HUES48 (cell line): Measurements from ENCODE around the gene GPC6.

Experiments
- H3K27ac ChIP-seq: one replicate; pipeline ENCODE4 v1.7.0; 2013; ENCODE audit warnings: low read depth, low read length, inconsistent platforms
- H3K27me3 ChIP-seq: 2 replicates; pipeline ENCODE4 v1.6.1; 2013; ENCODE audit warnings: mild to moderate bottlenecking, low read length; ENCODE audit not compliant: control insufficient read depth, insufficient read depth
- H3K36me3 ChIP-seq: 2 replicates; pipeline ENCODE4 v1.6.1; 2013; ENCODE audit warnings: low read length; ENCODE audit not compliant: control insufficient read depth, insufficient read depth
- H3K4me1 ChIP-seq: 2 replicates; pipeline ENCODE4 v1.6.1; 2013; ENCODE audit warnings: mild to moderate bottlenecking, low read length; ENCODE audit not compliant: control insufficient read depth, insufficient read depth
- H3K4me3 ChIP-seq: 2 replicates; pipeline ENCODE4 v1.5.1; 2013; ENCODE audit warnings: mild to moderate bottlenecking, low read depth, low read length
- H3K9ac ChIP-seq: 2 replicates; pipeline ENCODE4 v1.6.1; 2013; ENCODE audit warnings: mild to moderate bottlenecking, low read depth, low read length, moderate library complexity
- H3K9me3 ChIP-seq: 2 replicates; pipeline ENCODE4 v1.6.1; 2013; ENCODE audit warnings: low read length; ENCODE audit not compliant: control insufficient read depth, insufficient read depth

Gene GPC6

GRCh38 chr13:93945621-93946020 is 719.0 kb downstream of the GPC6 start:
- Histone ChIP-seq H3K4me3 (no peak overlapping the region), H3K9me3 (no peaks in the 10 kb centered on the region), H3K9ac (no peak overlapping the region), H3K27ac (no peak overlapping the region), H3K36me3 (no peaks in the 10 kb centered on the region), H3K27me3 (no peaks in the 10 kb centered on the region), H3K4me1 (no peaks in the 10 kb centered on the region)

GRCh38 chr13:93946994-93947393 is 720.4 kb downstream of the GPC6 start:
- Histone ChIP-seq H3K4me3 (no peak overlapping the region), H3K4me1 (peaks cover 5% of the 10 kb centered on the region; the same call in 1 of the 2 replicates)

GRCh38 chr13:93947651-93948050 is 721.0 kb downstream of the GPC6 start:
- no peaks in the 10 kb centered on the region for H3K36me3 ChIP-seq
- H3K9me3 ChIP-seq: no peaks in the 10 kb centered on the region
- H3K4me3 ChIP-seq: no peak overlapping the region
- H3K4me1 ChIP-seq: peaks cover 5% of the 10 kb centered on the region; the same call in 1 of the 2 replicates
- H3K27me3 ChIP-seq: no peaks in the 10 kb centered on the region
- H3K9ac ChIP-seq: no peak overlapping the region
- H3K27ac ChIP-seq: no peak overlapping the region

More at GRCh38 chr13:93946994-93947393, 720.4 kb downstream of the GPC6 start:
- no peaks in the 10 kb centered on the region for H3K36me3 ChIP-seq
- H3K9me3 ChIP-seq: no peaks in the 10 kb centered on the region
- no peaks in the 10 kb centered on the region for H3K27me3 ChIP-seq
- H3K9ac ChIP-seq: no peak overlapping the region
- H3K27ac ChIP-seq: no peak overlapping the region

- no peak overlapping the region for H3K27ac ChIP-seq
- peaks cover 5% of the 10 kb centered on the region; the same call in 1 of the 2 replicates for H3K4me1 ChIP-seq
- no peaks in the 10 kb centered on the region for H3K27me3 ChIP-seq
- H3K9ac ChIP-seq: no peak overlapping the region
- H3K4me3 ChIP-seq: no peak overlapping the region
- H3K36me3 ChIP-seq: no peaks in the 10 kb centered on the region
- no peaks in the 10 kb centered on the region for H3K9me3 ChIP-seq
Measured at GRCh38 chr13:93948162-93948922, 721.7 kb downstream of the GPC6 start.

GRCh38 chr13:93951108-93951507 is 724.5 kb downstream of the GPC6 start:
- Histone ChIP-seq H3K9ac (no peak overlapping the region), H3K4me3 (no peak overlapping the region), H3K27ac (no peak overlapping the region), H3K36me3 (no peaks in the 10 kb centered on the region), H3K27me3 (no peaks in the 10 kb centered on the region), H3K9me3 (no peaks in the 10 kb centered on the region), H3K4me1 (peaks cover 10% of the 10 kb centered on the region)

GRCh38 chr13:93951951-93952350 is 725.3 kb downstream of the GPC6 start:
- Histone ChIP-seq H3K4me3 (no peak overlapping the region), H3K4me1 (peaks cover 10% of the 10 kb centered on the region), H3K36me3 (no peaks in the 10 kb centered on the region), H3K27ac (no peak overlapping the region), H3K27me3 (no peaks in the 10 kb centered on the region), H3K9me3 (no peaks in the 10 kb centered on the region), H3K9ac (no peak overlapping the region)

- Histone ChIP-seq H3K36me3 (no peaks in the 10 kb centered on the region), H3K4me1 (peaks cover 10% of the 10 kb centered on the region), H3K9ac (no peak overlapping the region), H3K27me3 (no peaks in the 10 kb centered on the region), H3K4me3 (no peak overlapping the region), H3K9me3 (no peaks in the 10 kb centered on the region; the same call in 1 of the 2 replicates), H3K27ac (no peak overlapping the region)
Measured at GRCh38 chr13:93953841-93954240, 727.2 kb downstream of the GPC6 start.

- Histone ChIP-seq H3K4me1 (peaks cover 8% of the 10 kb centered on the region), H3K4me3 (no peak overlapping the region), H3K9ac (no peak overlapping the region), H3K36me3 (no peaks in the 10 kb centered on the region), H3K9me3 (no peaks in the 10 kb centered on the region; the same call in 1 of the 2 replicates), H3K27ac (no peak overlapping the region), H3K27me3 (no peaks in the 10 kb centered on the region)
Measured at GRCh38 chr13:93955904-93956303, 729.3 kb downstream of the GPC6 start.

- Histone ChIP-seq H3K27ac (no peak overlapping the region), H3K4me1 (peaks cover 8% of the 10 kb centered on the region), H3K27me3 (no peaks in the 10 kb centered on the region), H3K9ac (no peak overlapping the region), H3K4me3 (no peak overlapping the region), H3K9me3 (no peaks in the 10 kb centered on the region; the same call in 1 of the 2 replicates), H3K36me3 (no peaks in the 10 kb centered on the region)
Measured at GRCh38 chr13:93956426-93956825, 729.8 kb downstream of the GPC6 start.

GRCh38 chr13:93957371-93957770 is 730.8 kb downstream of the GPC6 start:
- Histone ChIP-seq H3K9ac (no peak overlapping the region), H3K36me3 (no peaks in the 10 kb centered on the region), H3K9me3 (no peaks in the 10 kb centered on the region; the same call in 1 of the 2 replicates), H3K4me3 (no peak overlapping the region), H3K4me1 (peaks cover 10% of the 10 kb centered on the region), H3K27ac (no peak overlapping the region), H3K27me3 (no peaks in the 10 kb centered on the region)

- Histone ChIP-seq H3K27me3 (no peaks in the 10 kb centered on the region), H3K9ac (no peak overlapping the region), H3K36me3 (no peaks in the 10 kb centered on the region), H3K27ac (no peak overlapping the region), H3K9me3 (no peaks in the 10 kb centered on the region; the same call in 1 of the 2 replicates), H3K4me3 (no peak overlapping the region), H3K4me1 (peaks cover 22% of the 10 kb centered on the region)
Measured at GRCh38 chr13:93959796-93960533, 733.4 kb downstream of the GPC6 start.
